NCI-H1105 treated with DMSO at 0.1 percent for 48 hours (cell line): ENCODE data around the gene TPRG1L.

ENCODE experiments used
- DNase-seq: peaks from one replicate; lab custom pipeline; 2025; lab: John Stamatoyannopoulos, UW

The TPRG1L gene

DNA sequence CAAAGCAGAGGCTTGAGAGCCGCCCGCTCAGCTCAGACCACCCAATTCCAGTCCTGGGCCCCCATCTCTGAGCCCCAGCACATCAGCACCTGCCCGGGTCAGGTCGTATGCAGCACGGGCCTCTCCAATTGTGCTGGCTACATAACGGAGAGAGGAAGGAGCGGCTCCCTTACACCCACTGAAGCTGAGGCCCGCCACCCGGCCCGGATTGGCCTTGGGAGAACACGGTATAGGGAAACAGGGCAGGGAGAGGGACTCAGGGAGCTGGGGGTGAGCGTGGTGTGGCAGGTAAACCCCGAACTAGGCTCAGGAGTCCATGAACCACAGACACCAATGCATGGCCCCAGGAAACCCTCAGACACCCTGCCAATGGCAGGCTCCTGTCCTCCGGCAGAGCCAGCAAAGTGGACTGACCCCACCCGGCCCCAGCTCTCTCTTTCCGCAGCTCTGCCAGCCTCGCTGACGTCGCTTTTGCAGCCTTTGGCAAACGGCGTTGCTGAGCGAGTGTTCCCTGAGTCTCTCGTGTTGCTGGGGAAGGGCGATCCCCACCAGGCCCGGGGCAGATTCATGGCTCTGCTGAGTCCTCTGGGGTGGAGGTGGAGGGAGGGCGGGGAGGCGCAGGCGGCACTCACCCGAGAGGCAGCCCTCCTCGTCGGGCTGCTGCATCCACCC lies 30.0 kb upstream of the TPRG1L start:
- no peak for DNase-seq

DNA sequence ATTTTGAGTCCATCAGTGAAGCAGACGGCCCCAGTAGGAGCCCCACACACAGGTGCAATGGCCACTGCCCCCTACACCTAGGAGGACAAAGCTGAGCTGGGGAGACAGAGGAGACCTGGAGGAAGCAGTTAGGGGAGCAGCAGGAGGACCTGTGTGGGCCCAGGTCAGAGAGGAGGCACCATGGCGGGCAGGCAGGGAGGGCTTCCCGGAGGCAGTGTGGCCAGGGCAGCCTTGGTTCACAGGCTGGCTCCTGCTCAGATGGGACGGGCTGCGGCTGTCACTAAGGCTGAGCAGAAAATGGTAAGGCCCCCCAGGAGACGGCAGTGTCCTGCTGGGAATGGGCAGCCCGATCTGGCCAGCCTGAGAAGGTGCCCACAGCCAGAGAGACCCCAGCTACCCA lies 28.9 kb upstream of the TPRG1L start:
- no peak for DNase-seq

DNA sequence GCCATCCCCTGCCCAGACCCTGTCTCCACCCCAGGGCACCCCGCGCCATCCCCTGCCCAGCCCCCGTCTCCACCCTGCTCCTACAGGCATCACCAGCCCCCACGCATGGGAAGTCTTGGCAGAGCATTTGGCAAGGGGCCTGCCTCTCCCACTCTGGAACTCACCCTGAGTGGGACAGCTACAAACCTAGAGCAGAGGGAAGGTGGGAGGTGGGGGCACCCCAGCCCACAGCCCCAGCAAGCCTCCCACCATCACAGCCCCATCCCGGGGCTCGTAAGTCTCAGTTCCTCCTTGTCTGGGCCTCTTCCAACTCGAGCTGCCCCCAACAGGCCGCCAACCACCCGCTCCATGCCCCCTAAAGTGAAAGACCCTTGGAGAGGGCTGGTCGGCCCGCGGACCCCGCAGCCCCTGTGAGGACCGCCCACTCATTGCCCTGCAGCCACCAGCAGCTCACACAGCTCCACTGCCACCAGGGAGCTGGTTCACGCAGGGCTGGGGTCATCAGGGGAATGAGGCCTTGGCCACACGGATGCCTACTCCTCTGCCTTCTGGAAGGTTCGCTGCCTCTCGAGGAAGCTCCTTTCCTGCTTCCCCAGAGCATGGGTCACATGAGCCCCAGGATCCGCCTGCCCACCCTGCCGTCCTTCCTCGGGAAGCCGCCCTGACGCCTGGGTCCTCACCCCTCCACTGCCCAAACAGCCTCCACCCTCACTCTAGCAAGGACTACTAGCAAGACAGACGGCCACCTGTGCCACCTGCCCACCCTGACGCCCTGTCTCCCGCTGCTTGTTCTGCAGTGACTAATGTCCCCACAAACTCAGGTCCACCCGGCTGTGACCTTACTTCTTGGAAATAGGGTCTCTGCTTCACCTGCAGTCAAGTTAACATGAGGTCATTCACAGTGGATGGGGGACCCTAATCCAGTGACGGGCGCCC lies 27.9 kb upstream of the TPRG1L start:
- no peak for DNase-seq

DNA sequence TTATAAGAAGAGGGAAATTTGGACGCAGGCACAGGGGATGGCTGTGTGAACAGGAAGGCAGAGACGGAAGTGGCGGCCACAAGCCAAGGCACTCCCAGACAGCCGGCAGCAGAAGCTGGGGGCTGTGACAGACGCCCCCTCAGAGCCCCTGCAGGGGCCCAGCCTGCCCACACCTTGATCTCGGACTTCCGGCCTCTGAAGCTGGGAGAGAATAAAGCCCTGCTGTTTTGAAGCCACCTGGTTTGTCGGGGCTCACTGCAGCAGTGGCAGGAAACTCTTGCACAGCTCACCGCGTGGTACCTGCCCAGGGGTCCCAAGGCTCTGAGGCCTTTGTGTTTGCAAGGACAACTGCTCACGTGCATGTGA lies 27.2 kb upstream of the TPRG1L start:
- no peak for DNase-seq

DNA sequence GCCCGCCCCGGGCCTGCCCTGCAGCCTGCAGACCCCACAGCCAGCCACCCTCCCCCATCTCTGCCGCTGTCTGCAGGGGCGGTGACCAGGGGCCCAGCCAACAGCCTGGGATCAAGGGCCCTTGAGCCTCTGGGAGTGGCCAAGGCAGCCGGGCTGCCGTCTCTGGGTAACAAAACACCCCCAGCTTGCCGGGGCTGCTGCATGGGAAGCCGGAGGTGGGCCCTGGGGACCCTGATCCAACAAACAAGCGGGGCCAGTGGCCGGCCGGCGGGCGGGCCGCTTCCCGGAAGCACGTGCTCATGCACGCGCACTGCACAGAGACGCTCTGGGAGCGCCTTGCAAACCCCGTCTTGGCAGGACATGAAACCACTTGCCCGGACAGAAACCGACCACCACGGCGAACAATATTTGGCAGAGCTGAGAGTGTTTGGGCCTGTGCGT lies 26.7 kb upstream of the TPRG1L start:
- no peak for DNase-seq

DNA sequence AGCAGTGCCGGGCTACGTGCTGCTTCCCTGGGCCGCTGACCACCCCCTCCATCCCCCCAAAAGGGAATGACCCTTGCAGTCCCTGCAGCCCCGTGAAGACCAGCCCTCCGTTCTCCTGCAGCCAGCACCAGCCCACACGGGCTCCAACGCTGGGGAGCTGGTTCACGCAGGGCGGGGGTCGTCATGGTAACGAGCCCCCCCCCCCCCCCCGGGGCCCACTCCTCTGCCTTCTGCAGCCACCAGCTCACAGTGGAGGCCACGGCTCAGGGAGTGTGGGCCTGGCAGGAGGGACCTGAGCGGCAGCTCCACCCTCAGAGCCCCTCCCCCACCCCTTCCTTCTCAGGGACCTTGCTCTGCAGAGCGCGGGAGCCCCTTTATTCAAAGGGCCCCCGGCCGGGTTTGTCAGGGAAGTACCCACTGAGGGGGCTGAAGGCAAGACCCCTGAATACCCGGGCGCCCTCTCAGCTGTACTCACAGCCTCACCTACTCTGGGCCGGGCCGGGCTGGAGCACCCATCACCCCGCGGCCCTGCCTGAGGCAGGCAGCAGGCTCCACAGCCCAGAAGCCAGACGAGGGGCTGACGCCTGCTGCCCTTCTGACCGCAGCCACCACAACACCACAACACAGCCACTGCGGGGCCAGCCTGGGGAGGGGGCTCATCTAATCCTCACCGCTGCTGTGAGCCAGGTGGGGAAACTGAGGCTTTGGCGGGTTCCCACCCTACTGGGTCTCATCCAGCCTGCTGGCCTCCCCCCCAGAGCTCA lies 26.1 kb upstream of the TPRG1L start:
- DNase-seq = no peak

DNA sequence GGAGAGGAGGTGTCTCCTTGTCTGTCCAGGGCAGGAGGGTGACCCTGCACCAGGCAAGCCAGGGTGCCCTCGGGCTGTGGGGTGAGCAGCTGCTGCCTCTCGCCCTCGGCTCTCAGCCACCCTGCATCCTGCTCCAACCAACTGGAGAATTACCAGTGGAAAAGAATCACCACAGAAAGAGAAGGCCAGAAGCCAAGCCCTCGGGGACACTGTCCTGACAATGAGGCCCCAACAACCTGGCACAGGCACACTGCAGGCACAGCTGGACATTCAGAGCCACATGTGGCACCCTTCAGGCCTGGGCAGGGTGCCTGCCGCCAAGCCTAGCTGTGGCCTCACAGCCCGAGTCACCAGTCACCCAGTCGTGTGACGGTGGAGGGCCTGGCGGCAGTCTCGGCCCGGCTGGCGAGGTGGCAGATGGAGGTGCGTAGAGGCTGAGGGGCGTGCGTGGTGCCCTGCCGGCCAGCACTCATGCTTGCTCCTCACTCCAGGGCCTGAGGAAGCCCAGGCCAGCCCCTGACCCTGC lies 25.5 kb upstream of the TPRG1L start:
- DNase-seq = no peak

DNA sequence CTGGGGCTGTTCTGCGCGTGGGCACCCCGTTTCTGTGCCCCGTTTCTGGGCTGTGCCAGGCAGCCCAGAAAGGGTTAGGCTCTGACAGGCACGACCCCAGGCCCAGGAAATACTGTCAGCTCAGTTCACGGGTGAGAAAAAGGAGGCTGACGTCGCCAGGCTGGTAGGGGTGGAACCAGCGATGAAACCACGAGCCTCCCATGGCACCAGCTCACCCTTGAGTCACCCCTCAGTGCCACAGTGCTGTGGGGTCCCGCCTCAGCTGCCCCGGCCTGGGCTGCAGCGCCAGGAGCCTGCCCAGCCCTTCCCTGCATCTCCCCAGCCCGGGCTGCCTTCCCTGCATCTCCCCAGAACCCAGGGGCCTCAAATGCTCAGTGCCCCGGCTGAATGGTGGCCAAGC lies 25.0 kb upstream of the TPRG1L start:
- DNase-seq = no peak

DNA sequence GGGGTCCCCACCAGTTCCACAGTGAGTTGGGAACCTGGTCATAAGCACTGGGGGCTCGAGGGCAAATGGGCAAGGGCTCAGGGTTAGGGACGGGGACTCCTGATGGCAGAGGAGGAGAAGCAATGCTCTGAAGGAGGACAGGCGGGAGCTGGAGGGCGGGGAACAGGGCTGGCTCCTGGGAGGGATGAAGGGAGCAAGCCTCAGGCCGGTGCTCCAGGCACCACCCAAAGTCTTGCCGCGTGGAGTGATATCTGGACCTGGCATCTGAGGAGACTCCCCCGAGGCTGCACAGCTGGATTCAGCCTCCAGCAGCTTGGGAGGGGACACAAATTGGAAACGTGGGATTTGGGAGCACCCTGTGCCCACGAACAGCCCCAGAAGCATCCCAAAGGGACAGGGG lies 24.5 kb upstream of the TPRG1L start:
- no peak for DNase-seq

DNA sequence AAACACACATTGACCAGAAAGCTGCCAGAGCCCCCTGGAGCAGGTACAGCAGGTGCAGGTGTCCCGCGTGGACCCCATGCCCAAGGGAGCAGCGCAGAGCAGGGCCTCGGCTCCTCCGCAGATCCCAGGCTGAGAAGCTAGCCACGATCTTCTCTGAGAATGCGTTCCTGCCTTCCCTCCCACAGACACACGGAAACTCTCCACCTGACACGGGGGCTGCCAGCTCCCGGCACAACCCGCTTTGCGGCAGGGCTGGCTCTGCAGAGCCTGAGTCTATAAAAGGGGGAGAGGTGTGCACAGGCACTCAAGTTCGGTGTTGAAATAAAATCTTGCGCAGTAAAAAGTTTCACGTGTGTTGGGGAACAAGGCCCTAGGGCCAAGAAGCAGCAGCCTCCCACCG lies 23.1 kb upstream of the TPRG1L start:
- DNase-seq = no peak

DNA sequence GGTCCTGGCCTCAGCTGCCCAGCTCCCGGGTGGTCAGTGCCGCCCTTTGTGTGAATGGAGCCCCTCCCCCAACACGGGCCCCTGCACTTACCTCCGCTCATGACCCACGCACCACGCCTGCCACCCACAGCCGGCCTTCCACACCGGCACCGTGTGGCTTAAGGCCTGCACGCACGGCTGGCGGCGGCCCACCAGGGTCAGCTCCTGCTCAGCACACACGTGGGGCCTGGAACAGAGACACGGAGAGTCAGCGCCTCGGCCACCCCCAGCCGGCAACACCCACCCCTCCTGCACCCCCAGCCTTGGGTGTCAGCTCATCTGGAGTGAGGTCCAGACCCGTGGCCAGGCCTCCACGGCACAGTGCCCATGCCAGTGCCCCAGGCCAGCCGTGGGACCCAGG lies 22.4 kb upstream of the TPRG1L start:
- DNase-seq = no peak

DNA sequence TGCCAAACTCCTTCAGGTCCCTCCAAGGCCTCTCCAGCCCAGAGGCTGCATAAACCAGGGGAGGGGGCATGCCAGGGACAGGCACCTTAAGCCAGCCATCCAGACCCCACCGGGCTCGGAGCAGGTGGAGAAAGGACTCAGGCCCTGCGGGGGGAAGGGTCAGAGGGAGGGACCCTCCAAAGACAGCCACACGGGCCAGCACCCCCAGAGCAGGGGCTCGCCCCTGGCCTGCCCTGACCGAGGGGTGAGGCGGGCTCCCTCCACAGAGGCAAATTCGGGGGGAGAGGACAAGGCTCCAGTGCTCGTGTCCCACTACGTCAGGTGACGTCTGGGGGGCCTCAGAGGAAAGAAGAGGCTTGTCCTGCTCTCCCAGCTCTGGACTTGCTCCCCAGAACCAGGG lies 21.7 kb upstream of the TPRG1L start:
- no peak for DNase-seq

DNA sequence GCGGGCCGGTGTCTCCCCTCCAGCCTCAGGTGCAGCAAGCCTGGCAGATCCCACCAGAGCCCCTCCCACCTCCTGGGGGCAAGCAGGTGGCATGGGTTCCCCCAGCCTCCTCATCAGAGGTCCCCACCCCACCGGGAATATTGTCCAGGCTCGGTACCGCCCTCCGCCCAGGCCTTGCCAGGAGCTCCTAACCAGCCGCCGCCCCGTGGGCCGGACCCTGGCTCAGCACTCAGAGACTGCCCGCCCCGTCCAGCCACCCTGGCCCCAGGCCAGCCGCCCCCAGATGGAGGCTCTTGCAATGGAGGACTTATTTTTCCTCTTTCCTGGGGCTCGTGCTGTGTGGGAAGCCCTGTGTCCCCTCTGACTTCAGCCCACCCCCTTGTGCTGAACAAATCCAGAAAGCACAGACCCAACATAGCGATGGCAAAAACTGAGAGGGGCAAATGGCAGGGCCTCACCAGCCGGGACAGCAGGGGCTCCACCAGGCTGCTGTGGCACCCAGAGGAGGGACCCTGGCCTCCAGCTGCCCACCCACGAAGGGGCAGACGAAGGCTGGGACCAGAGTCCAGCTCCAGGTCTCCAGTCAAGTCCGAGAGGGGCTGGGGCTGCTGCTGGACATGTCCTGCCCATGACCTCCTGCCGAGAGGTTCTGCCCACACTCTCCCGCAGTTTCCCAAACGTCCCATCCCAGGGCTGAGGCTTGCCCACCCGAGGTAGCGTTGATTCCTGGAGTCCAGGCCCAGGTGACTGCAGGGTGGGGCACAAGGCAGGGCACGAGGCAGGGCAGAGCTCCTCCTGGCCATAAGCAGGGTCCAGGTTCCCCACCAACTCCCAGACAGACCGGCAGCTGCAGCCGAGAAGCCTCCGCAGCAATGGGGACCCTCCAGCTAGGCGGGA lies 21.0 kb upstream of the TPRG1L start:
- DNase-seq = no peak

DNA sequence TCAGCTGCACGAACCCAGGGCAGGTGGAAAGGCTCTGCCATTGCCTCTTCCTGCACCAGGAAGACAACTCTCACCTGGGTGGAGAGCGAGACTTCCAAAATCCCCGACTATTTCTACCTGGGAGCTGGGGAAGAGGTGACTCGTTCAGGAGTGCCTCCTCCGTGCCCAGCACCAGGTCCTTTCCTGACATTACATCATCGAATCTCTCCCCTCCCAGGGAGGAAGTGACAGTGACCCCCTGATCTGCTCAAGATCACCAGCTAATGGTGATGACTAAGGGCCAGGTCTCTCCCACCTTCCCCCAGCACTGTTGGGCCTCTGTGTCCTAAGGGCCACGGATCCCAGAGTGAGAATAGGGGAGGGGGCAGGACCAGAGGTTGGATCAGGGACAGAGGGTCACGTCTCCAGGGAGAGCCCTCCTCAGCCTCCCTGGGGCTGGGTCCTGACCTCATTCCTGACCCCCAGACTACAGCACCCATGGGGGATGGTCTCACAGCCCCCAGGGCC lies 20.3 kb upstream of the TPRG1L start:
- no peak for DNase-seq

DNA sequence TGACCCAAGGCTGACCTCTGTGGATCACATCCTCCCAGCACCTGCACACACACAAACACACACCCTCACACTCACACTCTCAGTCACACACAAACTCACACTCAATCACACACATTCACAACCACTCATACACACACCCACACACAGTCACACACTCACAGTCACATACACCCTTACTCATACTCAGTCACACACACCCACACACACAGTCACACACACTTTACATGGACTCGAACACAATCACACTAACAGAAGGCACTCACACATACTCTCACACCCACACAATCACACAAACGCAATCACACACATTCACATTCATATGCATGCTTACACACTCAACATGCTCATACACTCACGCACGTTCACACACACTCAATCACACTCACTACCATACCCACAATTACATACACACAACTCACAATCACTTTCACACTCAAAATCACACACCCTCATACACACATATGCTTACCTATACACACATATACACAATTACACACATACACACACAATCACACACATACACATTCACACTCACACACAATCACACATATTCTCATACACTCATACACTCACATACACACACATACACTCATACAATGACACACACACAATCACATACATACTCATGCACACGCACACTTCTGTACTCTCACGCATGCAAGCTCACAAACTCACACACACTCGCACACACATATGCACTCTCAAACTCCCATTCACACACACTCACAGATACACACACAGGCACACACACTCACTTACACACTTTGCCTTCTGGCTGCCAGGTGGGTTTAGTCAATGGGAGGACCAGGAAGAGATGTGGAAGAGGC lies 19.6 kb upstream of the TPRG1L start:
- no peak for DNase-seq

DNA sequence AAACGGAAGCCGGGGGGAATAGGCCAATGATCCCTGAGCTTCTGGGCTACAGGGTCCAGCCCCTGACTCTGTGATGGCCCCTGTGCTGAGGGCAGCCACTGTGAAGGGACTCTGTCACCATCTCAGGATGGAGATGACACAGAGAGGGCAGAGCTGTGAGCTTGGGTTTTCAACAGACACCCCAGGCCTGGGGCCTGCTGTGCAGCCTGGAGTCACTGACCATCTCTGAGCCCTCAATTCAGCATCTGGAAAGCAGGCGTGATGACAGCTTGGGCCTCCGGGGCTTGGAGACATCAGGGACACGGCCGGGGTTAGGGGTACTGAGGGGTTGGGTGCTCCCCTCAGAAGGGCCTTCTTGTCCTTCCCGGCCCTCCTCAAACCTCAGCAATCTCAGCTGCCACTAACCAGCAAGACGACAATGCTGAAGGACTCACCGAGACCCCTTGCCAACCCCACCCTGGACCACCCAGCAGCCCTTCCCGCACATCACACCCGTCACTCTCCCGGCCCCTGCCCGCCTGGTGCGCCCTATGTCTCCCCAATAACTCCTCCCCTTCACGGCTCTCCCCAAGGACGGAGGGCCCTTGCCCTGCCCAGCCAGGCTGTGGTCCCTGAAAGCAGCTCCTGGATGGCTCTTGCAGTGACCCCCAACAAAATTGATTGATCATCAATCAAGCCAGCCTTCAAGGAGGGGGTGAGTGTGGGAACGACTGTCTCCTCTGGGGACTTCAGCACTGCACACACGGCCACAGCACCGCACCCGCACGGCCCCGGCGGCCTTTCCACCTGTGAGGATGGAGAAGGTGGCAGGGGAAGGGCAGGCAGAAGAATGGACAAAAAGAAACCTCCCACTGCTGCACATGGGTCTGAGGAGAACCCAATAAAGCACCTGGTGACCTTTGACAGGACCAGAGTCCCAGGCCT lies 17.8 kb upstream of the TPRG1L start:
- DNase-seq = no peak

DNA sequence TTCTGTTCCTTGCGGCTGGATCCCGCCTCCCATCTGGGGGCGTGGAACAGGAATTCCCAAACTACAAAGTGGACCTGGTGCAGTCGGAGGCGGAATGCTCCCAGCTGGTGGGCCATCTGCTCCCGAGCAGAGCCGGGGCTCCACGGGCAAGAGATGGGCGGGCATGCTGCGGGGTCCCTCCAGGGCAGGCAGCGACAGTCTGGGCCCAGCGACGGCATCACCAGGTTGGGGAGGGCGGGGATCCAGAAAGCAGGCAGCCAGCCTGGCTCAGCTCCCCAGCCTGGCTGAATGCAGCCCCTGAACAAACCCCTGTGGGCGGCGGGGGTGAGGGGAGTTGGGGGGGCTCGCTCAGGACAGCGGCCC lies 17.1 kb upstream of the TPRG1L start:
- DNase-seq = no peak

DNA sequence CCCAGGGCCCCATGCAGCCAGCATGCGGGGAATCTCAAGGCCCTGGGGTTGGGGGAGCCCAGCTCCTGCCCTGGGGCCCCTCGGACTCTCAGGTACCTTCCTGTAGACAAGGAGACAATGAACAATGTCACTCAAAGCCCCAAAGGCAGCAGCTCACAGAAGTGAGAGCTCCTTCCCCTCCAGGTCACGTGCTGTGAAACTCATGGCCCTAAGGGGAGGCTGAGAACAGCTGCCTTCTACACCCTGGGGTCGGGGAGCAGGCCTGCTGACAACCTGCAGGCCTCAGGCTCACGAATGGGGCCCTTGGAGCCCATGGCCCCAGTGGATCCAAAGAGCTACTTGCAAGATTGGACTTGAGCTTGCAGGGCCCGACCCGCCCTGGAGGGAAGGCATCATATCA lies 16.7 kb upstream of the TPRG1L start:
- DNase-seq = no peak

DNA sequence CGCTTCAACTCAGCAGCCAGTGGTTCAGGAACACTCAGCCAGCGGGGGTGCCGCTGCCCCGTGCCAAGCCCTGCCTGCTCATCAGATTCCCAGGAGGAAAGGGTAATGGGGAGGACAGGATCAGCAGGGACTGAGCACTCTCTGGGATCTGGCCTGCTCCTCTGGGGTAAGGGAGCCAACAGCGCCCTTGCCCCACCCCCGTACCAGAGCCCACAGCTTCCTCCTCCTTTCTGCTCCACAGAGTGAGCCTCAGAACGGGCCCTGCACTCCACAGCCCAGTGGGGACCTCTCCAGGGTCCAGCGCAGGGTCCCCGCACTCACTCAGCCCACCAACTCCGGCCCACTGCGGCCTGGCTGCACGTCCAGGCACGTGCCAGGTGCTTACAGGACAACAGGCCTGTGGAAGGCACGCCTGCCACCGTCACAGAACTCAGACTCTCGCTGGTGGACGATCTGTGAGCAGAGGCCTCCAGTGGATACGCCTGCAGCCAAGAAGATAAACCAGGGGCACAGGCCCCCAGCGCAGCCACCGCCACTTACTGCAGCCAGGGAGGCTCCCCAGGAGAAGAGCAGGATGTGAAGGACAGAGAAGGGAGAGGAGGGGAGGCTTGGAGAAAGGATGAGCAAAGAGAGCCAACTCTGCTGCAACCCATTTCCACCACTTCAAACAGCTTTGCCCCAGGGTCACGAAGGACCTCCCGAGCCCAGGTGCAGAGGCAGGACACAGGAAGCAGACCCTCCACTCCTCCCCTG lies 15.6 kb upstream of the TPRG1L start:
- DNase-seq = no peak
